Adrenal gland (tissue), 5 donors: ENCODE measurements around the gene SLC2A13.

ENCODE experiments used
- POLR2A ChIP-seq, 2 donors: fragments of 450-650 bp; IDR thresholded peaks; one replicate each; pipeline ENCODE4 v1.6.1; 2017; ENCODE audit warnings: antibody characterized with exemption in 2 of 2, mild to moderate bottlenecking in 2 of 2, moderate library complexity in 1 of 2
- TF ChIP-seq, protein P1 (sequence below), 6 experiments: fragments of 450-650 bp in 4 of 6; fragments of 200-600 bp in 2 of 6; sonication (generic) in 1 of 6; IDR thresholded peaks; 1 replicate in 5 of 6; 2 replicates in 1 of 6; pipeline versions ENCODE4 v1.5.1 to v1.8.0; 2016 to 2021; ENCODE audit warnings: antibody characterized with exemption in 6 of 6, mild to moderate bottlenecking in 2 of 6, moderate library complexity in 1 of 6
- donor health status: DM: no; HTN: no; CAD: no.

DNA sequence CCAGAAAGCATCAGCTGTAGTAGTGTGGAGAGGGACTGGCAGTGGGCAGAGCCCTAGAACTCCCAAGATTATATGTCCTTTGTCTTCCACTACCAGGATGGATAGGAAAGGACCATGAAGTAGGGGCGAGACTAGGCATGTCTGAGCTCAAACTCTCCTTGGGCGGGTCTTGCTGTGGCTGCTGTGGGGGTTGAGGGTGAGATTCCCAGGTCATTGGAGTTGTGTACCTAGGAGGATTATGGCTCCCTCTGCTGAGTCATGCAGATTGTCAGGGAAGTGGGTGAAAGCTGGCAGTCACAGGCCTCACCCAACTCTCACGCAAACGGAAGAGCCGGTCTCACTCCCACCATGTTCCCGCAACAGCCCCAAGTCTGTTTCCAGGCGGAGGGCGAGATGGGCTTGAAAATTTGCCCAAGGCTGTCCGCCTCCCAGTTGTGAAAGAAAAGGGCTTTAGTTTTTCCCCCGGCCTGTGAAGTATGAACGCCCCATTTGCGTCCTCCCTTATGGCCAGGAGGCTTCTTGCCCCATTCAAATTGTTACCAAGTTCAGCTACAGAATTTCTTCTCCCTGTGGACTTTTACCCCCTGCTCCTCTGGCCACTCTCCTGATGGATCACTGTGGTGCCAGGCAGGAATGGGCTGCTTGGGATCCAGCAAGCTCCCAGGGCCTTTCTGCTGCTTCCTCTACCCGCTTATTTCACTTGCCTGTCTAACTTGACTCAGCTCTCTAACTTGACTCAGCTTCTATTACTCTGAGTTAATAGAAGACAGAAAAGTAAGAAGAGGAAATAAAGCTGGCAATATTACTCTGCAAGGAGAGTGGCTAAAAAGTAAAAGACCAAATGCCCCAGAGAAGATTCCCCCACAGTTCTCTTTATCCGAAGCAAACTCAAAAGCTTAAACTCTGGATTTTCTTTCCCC is 159.3 kb downstream of the SLC2A13 start:
- TF ChIP-seq, protein P1, sequence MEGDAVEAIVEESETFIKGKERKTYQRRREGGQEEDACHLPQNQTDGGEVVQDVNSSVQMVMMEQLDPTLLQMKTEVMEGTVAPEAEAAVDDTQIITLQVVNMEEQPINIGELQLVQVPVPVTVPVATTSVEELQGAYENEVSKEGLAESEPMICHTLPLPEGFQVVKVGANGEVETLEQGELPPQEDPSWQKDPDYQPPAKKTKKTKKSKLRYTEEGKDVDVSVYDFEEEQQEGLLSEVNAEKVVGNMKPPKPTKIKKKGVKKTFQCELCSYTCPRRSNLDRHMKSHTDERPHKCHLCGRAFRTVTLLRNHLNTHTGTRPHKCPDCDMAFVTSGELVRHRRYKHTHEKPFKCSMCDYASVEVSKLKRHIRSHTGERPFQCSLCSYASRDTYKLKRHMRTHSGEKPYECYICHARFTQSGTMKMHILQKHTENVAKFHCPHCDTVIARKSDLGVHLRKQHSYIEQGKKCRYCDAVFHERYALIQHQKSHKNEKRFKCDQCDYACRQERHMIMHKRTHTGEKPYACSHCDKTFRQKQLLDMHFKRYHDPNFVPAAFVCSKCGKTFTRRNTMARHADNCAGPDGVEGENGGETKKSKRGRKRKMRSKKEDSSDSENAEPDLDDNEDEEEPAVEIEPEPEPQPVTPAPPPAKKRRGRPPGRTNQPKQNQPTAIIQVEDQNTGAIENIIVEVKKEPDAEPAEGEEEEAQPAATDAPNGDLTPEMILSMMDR (IDR thresholded peaks at IDR 0.05) = no peak
- no peak for TF ChIP-seq POLR2A (IDR thresholded peaks at IDR 0.05)
